Right lobe of liver (tissue), 4 donors: Measurements from ENCODE around the gene BCOR.

Experiments
- CTCF ChIP-seq, 4 donors: fragments of 200-600 bp in 3 of 4; fragments of 450-650 bp in 1 of 4; IDR thresholded peaks; one replicate each; pipeline versions ENCODE4 v1.5.1 to v1.8.0; 2016 to 2022; ENCODE audit warnings: antibody characterized with exemption in 4 of 4, mild to moderate bottlenecking in 2 of 4
- POLR2A ChIP-seq: fragments of 450-650 bp; IDR thresholded peaks from one replicate; pipeline ENCODE4 v1.6.1; 2017; ENCODE audit warnings: antibody characterized with exemption, mild to moderate bottlenecking
- donor health status: DM: no; HTN: no; CAD: no.
- donor health status: DM: no; HTN: no; CAD: no.
- donor health status: DM: no; HTN: yes; CAD: no.

- TF ChIP-seq CTCF (IDR thresholded peaks at IDR 0.05) (no peak), POLR2A (no peak)
Observed at GRCh38 chrX:40008791-40009461, 88.8 kb downstream of the BCOR start.
